Measurements from ENCODE around the gene TIPIN.

- no peak for TF ChIP-seq EGR1 (IDR thresholded peaks at IDR 0.05)
- no peak for TF ChIP-seq CREB1 (IDR thresholded peaks at IDR 0.05; ENCODE audit: low read depth)
- TF ChIP-seq YY1 (IDR thresholded peaks at IDR 0.05; ENCODE audit: low read depth) = no peak
- no peak for TF ChIP-seq REST (IDR thresholded peaks at IDR 0.05; ENCODE audit: low read depth)
- TF ChIP-seq ZBTB7A (IDR thresholded peaks at IDR 0.05; ENCODE audit: low read depth) = no peak
- TF ChIP-seq MAX (IDR thresholded peaks at IDR 0.05) = no peak
- no peak for TF ChIP-seq RAD21 (IDR thresholded peaks at IDR 0.05; ENCODE audit: low read depth)
- TF ChIP-seq TCF12 (IDR thresholded peaks at IDR 0.05; ENCODE audit: low read depth) = no peak
- no peak for TF ChIP-seq EP300 (IDR thresholded peaks at IDR 0.05; ENCODE audit: borderline replicate concordance)
- no peak for TF ChIP-seq TEAD4 (IDR thresholded peaks at IDR 0.05)
- no peak for TF ChIP-seq NFIC (IDR thresholded peaks at IDR 0.05)
- TF ChIP-seq CEBPB (IDR thresholded peaks at IDR 0.05) = no peak
- TF ChIP-seq TAF1 (IDR thresholded peaks at IDR 0.05; ENCODE audit: low read depth) = no peak
- TF ChIP-seq FOXM1 (IDR thresholded peaks at IDR 0.05; ENCODE audit: borderline replicate concordance, low read depth) = no peak
These were observed 63.7 kb downstream of the TIPIN start for GRCh38 chr15:66292571-66293418.
